H9 (cell line): ENCODE results near the gene TRMT10C. TPM values are rescaled to one million over a fixed set of nuclear protein-coding genes. Genes with fewer than 3 reads are reported as not detected.
A peak's percentile ranks its signal among the peaks of the same experiment; 100 is the strongest.

ENCODE experiments used
- DNase-seq: peaks from one replicate; pipeline ENCODE4 v3.0.0-alpha.2; 2017
- H2AFZ ChIP-seq: one replicate; pipeline ENCODE4 v1.6.1; 2013; ENCODE audit warnings: mild to moderate bottlenecking, low read length, control low read depth, moderate library complexity
- H2AK5ac ChIP-seq: 2 replicates; pipeline ENCODE4 v1.6.1; 2013; ENCODE audit warnings: low read length, control low read depth, mixed read lengths; ENCODE audit not compliant: insufficient read length
- H2BK120ac ChIP-seq: one replicate; pipeline ENCODE4 v1.6.1; 2013; ENCODE audit warnings: low read depth, mild to moderate bottlenecking, low read length, control low read depth, inconsistent platforms; ENCODE audit not compliant: poor library complexity, severe bottlenecking
- H2BK12ac ChIP-seq: 2 replicates; pipeline ENCODE4 v1.6.1; 2013; ENCODE audit warnings: low read length, control low read depth, mixed read lengths, low read depth; ENCODE audit not compliant: insufficient read length
- H2BK15ac ChIP-seq: 2 replicates; pipeline ENCODE4 v1.6.1; 2013; ENCODE audit warnings: low read depth, low read length, control low read depth
- H2BK20ac ChIP-seq: one replicate; pipeline ENCODE4 v1.6.1; 2013; ENCODE audit warnings: low read depth, mild to moderate bottlenecking, low read length, control low read depth, inconsistent platforms; ENCODE audit not compliant: poor library complexity, severe bottlenecking
- H2BK5ac ChIP-seq: 2 replicates; pipeline ENCODE4 v1.6.1; 2013; ENCODE audit warnings: low read length, control low read depth, mixed read lengths; ENCODE audit not compliant: insufficient read length
- H3K14ac ChIP-seq: 2 replicates; pipeline ENCODE4 v1.6.1; 2013; ENCODE audit warnings: low read length, control low read depth; ENCODE audit not compliant: insufficient read depth
- H3K18ac ChIP-seq: 2 replicates; pipeline ENCODE4 v1.6.1; 2013; ENCODE audit warnings: low read depth, mild to moderate bottlenecking, mixed read lengths, low read length, control low read depth; ENCODE audit not compliant: insufficient read length
- H3K23ac ChIP-seq: 2 replicates; pipeline ENCODE4 v1.6.1; 2013; ENCODE audit warnings: low read length, control low read depth, mixed read lengths, low read depth; ENCODE audit not compliant: insufficient read length
- H3K23me2 ChIP-seq: 2 replicates; pipeline ENCODE4 v1.6.1; 2013; ENCODE audit warnings: low read depth, mild to moderate bottlenecking, mixed read lengths, low read length, control low read depth; ENCODE audit not compliant: insufficient read length, poor library complexity, severe bottlenecking
- H3K27ac ChIP-seq: 2 replicates; pipeline ENCODE4 v1.5.1; 2013; ENCODE audit warnings: low read length, control low read depth, mixed read lengths, low read depth; ENCODE audit not compliant: insufficient read length
- H3K27me3 ChIP-seq: 2 replicates; pipeline ENCODE4 v1.6.1; 2013; ENCODE audit warnings: low read length, control low read depth, inconsistent platforms; ENCODE audit not compliant: insufficient read depth
- H3K4ac ChIP-seq: 2 replicates; pipeline ENCODE4 v1.6.1; 2013; ENCODE audit warnings: low read depth, mild to moderate bottlenecking, control low read depth, inconsistent platforms, low read length, moderate library complexity
- H3K4me1 ChIP-seq: 2 replicates; pipeline ENCODE4 v1.6.1; 2013; ENCODE audit warnings: low read length, control low read depth, inconsistent platforms; ENCODE audit not compliant: insufficient read depth
- H3K4me2 ChIP-seq: 2 replicates; pipeline ENCODE4 v1.6.1; 2013; ENCODE audit warnings: low read length, control low read depth, mixed read lengths; ENCODE audit not compliant: insufficient read length, insufficient read depth
- H3K56ac ChIP-seq: 2 replicates; pipeline ENCODE4 v1.6.1; 2013; ENCODE audit warnings: low read depth, mild to moderate bottlenecking, mixed read lengths, low read length, control low read depth; ENCODE audit not compliant: insufficient read length
- H3K79me1 ChIP-seq: 2 replicates; pipeline ENCODE4 v1.6.1; 2013; ENCODE audit warnings: low read depth, mild to moderate bottlenecking, moderate library complexity, low read length, control low read depth, inconsistent platforms; ENCODE audit not compliant: insufficient read depth, poor library complexity, severe bottlenecking
- H3K79me2 ChIP-seq: 2 replicates; pipeline ENCODE4 v1.6.1; 2013; ENCODE audit warnings: low read length, control low read depth, inconsistent platforms; ENCODE audit not compliant: insufficient read depth
- H3K9ac ChIP-seq: 2 replicates; pipeline ENCODE4 v1.6.1; 2013; ENCODE audit warnings: low read length, control low read depth, mixed read lengths; ENCODE audit not compliant: insufficient read length; ENCODE audit errors: extremely low read depth
- H3K9me3 ChIP-seq: one replicate; pipeline ENCODE4 v1.6.1; 2013; ENCODE audit warnings: low read depth, low read length, inconsistent platforms; ENCODE audit not compliant: control insufficient read depth
- H3T11ph ChIP-seq: one replicate; pipeline ENCODE4 v1.6.1; 2013; ENCODE audit warnings: mild to moderate bottlenecking, low read length, control low read depth, inconsistent platforms
- H4K20me1 ChIP-seq: one replicate; pipeline ENCODE4 v1.6.1; 2013; ENCODE audit not compliant: control insufficient read depth, insufficient read length, insufficient read depth
- H4K5ac ChIP-seq: 2 replicates; pipeline ENCODE4 v1.6.1; 2013; ENCODE audit warnings: low read depth, mild to moderate bottlenecking, mixed read lengths, low read length, control low read depth; ENCODE audit not compliant: insufficient read length
- H4K8ac ChIP-seq: replicated peaks from 2 replicates; pipeline ENCODE4 v1.6.1; 2013; ENCODE audit warnings: low read length, control low read depth, mixed read lengths, low read depth; ENCODE audit not compliant: insufficient read length
- H4K91ac ChIP-seq: 2 replicates; pipeline ENCODE4 v1.6.1; 2013; ENCODE audit warnings: low read depth, mild to moderate bottlenecking, moderate library complexity, mixed read lengths, low read length, control low read depth; ENCODE audit not compliant: insufficient read length
- H3K27ac Mint-ChIP-seq, 3 experiments: 2 replicates in 2 of 3; 3 replicates in 1 of 3; pipeline ENCODE4 v1.8.0; 2020 to 2021; ENCODE audit warnings: mixed read lengths in 3 of 3, mild to moderate bottlenecking in 1 of 3, moderate library complexity in 1 of 3
- H3K27me3 Mint-ChIP-seq: 2 replicates; pipeline ENCODE4 v1.8.0; 2021; ENCODE audit warnings: low read depth, mild to moderate bottlenecking, moderate library complexity, mixed read lengths
- H3K36me3 Mint-ChIP-seq, 3 experiments: 2 replicates in 2 of 3; 3 replicates in 1 of 3; pipeline ENCODE4 v1.8.0; 2020 to 2021; ENCODE audit warnings: low read depth in 3 of 3, mixed read lengths in 3 of 3; ENCODE audit not compliant: insufficient read depth in 1 of 3
- H3K4me1 Mint-ChIP-seq, 2 experiments: 2 replicates each; pipeline ENCODE4 v1.8.0; 2020; ENCODE audit warnings: mixed read lengths in 2 of 2
- H3K4me3 Mint-ChIP-seq, 2 experiments: 2 replicates in 1 of 2; 3 replicates in 1 of 2; pipeline ENCODE4 v1.8.0; 2020 to 2021; ENCODE audit warnings: mild to moderate bottlenecking in 2 of 2, mixed read lengths in 2 of 2, moderate library complexity in 1 of 2
- H3K9me3 Mint-ChIP-seq, 2 experiments: 2 replicates in 1 of 2; 3 replicates in 1 of 2; pipeline ENCODE4 v1.8.0; 2020; ENCODE audit warnings: mild to moderate bottlenecking in 2 of 2, mixed read lengths in 2 of 2, moderate library complexity in 1 of 2
- WGBS: extraction: QIAGEN DNeasy Blood & Tissue Kit; methylation state at CpG from one replicate; pipeline ENCODE4 v1.1.7; 2013; ENCODE audit warnings: missing lambda C conversion rate, low lambda C conversion rate, mixed read lengths; ENCODE audit not compliant: insufficient read length; ENCODE audit errors: extremely low coverage; 5-methylcytosine and 5-hydroxymethylcytosine counted together
- long read RNA-seq: library from polyadenylated mRNA; unstranded; transcript quantifications from one replicate; pipeline ENCODE4 v2.0.0, GENCODE V29; 2020
- total RNA-seq: library from RNA; stranded (reverse); gene quantifications from 2 replicates; pipeline ENCODE4 v1.2.1, GENCODE V29; 2021
- TF ChIP-seq, protein P1 (sequence below): fragments of 200-600 bp; sonication (generic); conservative IDR thresholded peaks from 3 replicates; pipeline ENCODE4 v1.8.0; 2021; ENCODE audit warnings: antibody characterized with exemption, mild to moderate bottlenecking

Gene TRMT10C
- 53.6 and 58.7 TPM in 2 replicates for total RNA-seq
- long read RNA-seq, transcript TRMT10C-201 (2 exons, 1,819 nt), result major isoform, 183 of 186 reads
- long read RNA-seq, partial matches to known transcripts, result 0 of 186 reads
- long read RNA-seq, other reads (novel, unspliced or antisense), result 3 of 186 reads

DNA sequence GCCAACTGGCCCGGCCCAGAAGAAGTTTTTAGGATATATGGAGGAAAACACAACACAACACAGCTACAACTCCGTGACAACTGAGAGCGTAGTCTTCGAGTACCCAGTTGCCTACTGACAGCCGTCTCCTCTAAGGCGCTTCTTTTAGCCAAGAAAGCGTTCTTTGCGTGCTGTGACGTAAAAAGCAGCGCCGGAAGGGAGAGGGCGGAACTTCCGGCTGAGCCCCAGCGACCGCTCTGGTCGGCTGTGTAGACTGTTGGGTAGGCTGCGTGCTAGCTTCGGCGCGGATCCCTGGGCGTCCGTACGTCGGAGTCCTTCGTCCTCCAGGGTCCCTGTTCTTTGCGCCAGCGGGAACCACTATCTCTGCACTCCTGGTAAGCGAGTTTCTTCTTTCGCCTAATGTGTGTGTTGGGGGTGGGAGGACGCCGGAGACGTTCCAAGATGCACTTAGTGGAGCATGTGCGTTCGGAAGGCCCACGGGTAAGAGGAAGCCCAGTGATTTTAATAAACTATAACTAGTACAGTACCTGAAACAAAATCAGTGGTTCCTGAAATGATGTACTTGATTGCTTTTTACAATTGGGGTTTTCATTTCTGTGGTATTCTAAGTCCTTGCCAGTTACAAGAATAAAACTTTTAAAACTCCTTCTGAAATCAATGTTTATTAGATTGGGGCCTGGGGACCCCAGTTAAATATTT lies at the start of gene TRMT10C:
Gene TRMT10C (plus strand): TSS at position 239 of the 699 bp plus-strand sequence. CDS start 2,914 bp downstream, outside the sequence.
- no peak within 1 kb of the TSS for H2BK20ac ChIP-seq
- H3K9ac ChIP-seq, result peak within 1 kb of the TSS; percentile 97
- peak within 1 kb of the TSS; percentile 97 to 98 for H3K4me3 Mint-ChIP-seq
- no peak within 1 kb of the TSS for H3K4ac ChIP-seq
- peak within 1 kb of the TSS; percentile 97 to 99 (median 99) for H3K27ac Mint-ChIP-seq
- H3K36me3 Mint-ChIP-seq, result peaks cover 28 to 39% (median 36%) of the 10 kb centered on the region in 3 experiments; a peak in 6 of 7 replicates
- H3K27me3 ChIP-seq, result no peaks in the 10 kb centered on the region
- H3K9me3 ChIP-seq, result no peaks in the 10 kb centered on the region
- peaks cover 19% of the 10 kb centered on the region for H3K79me2 ChIP-seq
- H3K79me1 ChIP-seq, result peaks cover 3% of the 10 kb centered on the region
- no peak within 1 kb of the TSS for H2AFZ ChIP-seq
- H4K5ac ChIP-seq, result peak within 1 kb of the TSS; percentile 38
- peak; percentile 94 for DNase-seq
- H3K4me2 ChIP-seq, result peak within 1 kb of the TSS; percentile 93
- no peaks in the 10 kb centered on the region; a peak in 2 of 5 replicates for H3K9me3 Mint-ChIP-seq
- TF ChIP-seq, protein P1, sequence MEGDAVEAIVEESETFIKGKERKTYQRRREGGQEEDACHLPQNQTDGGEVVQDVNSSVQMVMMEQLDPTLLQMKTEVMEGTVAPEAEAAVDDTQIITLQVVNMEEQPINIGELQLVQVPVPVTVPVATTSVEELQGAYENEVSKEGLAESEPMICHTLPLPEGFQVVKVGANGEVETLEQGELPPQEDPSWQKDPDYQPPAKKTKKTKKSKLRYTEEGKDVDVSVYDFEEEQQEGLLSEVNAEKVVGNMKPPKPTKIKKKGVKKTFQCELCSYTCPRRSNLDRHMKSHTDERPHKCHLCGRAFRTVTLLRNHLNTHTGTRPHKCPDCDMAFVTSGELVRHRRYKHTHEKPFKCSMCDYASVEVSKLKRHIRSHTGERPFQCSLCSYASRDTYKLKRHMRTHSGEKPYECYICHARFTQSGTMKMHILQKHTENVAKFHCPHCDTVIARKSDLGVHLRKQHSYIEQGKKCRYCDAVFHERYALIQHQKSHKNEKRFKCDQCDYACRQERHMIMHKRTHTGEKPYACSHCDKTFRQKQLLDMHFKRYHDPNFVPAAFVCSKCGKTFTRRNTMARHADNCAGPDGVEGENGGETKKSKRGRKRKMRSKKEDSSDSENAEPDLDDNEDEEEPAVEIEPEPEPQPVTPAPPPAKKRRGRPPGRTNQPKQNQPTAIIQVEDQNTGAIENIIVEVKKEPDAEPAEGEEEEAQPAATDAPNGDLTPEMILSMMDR, result no peak
- peaks cover 15% of the 10 kb centered on the region in 2 experiments for H3K4me1 Mint-ChIP-seq
- no peaks in the 10 kb centered on the region for H4K20me1 ChIP-seq
- WGBS, result no CpG with 5 or more reads among the region's 35 CpGs
- H3T11ph ChIP-seq, result no peak within 1 kb of the TSS
- H3K18ac ChIP-seq, result peak within 1 kb of the TSS; percentile 89
- H3K56ac ChIP-seq, result no peak within 1 kb of the TSS
- H4K91ac ChIP-seq, result no peak within 1 kb of the TSS
- no peak within 1 kb of the TSS for H2BK12ac ChIP-seq
- no peaks in the 10 kb centered on the region for H3K27me3 Mint-ChIP-seq
- no peak within 1 kb of the TSS for H4K8ac ChIP-seq
- no peak within 1 kb of the TSS for H2BK5ac ChIP-seq
- H3K14ac ChIP-seq, result peak within 1 kb of the TSS; percentile 87
- no peaks in the 10 kb centered on the region for H3K23me2 ChIP-seq
- H2BK15ac ChIP-seq, result no peak within 1 kb of the TSS
- no peaks in the 10 kb centered on the region; the same call in 1 of the 2 replicates for H3K4me1 ChIP-seq
- H2BK120ac ChIP-seq, result no peak within 1 kb of the TSS
- no peak within 1 kb of the TSS for H2AK5ac ChIP-seq
- H3K27ac ChIP-seq, result peak within 1 kb of the TSS; percentile 77
- no peak within 1 kb of the TSS for H3K23ac ChIP-seq
